GM19455 (cell line): ENCODE data around the gene METTL13.
"Not testable (repeated sequence)": the region's sequence is repeated elsewhere in the genome, so short reads cannot be mapped to it uniquely, and the experiment has no call there.

Source experiments
- ATAC-seq: cut with Tn5 transposase; IDR thresholded peaks from one replicate; pipeline ENCODE4 v1.9.1; 2021; ENCODE audit not compliant: unreplicated experiment

Gene METTL13

DNA sequence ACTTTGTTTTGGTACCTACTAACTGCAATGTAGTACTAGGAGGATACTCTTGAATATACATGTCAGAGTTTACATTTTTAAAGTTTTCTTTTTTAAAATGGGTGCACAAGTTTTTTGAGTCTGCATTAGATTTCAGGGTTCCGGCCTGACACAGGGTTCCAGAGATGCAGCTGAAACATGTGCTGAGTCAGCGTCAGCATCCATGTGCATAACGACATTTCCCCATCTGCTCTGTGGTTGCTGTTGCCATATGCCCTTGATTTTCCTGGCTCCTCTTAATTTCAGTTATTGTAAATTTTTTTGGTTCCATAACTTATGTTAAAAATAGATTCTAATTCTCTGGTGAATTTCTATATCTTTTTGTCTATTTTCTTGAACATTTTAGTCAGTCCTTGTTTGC is 12.3 kb upstream of the METTL13 start:
- ATAC-seq, result no peak

DNA sequence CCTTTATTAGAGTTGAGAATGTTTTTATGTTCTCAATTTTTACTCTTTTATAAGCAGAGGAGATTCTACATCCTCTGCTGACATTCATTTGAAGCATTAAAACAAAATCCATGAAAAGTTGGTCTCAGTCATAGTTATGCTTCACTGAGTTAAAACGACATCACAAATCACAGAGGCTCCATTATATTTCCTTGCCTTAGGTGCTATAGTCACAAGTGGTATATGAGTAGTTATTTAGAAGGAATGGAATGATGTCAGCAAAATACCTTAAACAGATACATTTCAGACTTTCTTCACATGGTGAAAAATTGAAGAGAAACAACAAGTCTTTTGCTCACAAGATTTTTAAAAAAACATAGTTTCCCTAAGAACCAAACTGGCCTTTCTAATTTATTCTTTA is 11.7 kb upstream of the METTL13 start:
- ATAC-seq, result no peak

DNA sequence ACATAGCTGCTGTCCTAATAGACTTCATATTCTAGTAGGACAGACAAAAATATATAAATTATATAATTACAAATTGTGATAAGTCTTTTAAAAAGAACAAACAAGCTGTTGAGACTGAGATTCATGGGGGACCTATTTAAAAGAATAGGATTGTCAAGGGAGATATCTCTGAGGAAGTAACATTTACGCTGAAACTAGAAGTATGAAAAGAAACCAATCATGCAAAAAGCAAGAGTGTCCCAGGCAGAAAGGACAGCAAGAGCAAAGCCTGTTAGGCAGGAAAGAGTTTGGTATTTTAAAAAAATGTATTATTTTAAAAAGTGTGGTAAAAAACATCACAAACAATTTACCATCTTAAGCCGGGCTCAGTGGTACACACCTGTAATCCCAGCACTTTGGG is 9.1 kb upstream of the METTL13 start:
- ATAC-seq, result no peak

DNA sequence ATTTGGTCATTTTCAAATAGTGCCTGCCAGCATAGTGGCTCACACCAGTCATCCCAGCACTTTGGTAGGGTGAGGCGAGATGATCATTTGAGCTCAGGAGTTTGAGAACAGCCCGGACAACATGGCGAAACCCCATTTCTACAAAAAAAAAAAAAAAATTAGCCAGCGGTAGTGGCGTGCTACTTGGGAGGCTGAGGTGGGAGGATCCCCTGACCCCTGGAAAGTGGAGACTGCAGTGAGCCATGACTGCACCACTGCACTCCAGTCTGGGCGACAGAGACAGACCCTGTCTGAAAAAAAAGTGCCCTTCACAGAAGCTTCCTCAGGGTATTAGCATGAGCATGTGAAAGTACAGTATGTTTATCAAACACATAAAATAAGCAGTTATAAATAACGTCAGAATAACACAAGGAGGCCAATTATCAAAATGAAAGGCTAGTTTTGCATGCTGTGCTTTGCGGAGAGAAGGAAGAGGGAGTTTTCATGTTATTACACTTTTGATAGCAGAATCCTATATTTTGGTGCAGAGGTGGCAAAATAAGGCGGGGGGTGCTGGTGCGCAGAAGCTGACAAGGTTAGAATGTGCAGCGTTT is 781 bp upstream of the METTL13 start:
- no peak for ATAC-seq

DNA sequence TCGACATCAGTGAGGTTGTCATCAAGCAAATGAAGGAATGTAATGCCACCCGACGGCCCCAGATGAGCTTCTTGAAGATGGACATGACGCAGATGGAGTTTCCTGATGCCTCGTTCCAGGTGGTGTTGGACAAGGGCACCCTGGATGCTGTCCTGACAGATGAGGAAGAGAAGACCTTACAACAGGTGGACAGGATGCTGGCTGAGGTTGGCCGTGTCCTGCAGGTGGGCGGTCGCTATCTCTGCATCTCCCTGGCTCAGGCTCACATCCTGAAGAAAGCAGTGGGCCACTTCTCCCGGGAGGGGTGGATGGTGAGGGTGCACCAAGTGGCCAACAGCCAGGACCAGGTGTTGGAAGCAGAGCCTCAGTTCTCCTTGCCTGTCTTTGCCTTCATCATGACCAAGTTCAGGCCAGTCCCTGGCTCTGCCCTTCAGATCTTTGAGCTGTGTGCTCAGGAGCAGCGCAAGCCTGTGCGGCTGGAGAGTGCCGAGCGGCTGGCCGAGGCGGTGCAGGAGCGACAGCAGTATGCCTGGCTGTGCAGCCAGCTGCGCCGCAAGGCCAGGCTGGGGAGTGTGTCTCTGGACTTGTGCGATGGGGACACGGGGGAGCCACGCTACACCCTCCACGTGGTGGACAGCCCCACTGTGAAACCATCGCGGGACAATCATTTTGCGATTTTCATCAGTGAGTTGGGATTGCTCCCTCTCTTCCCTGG is 2.5 kb downstream of the METTL13 start:
- ATAC-seq, result no peak

DNA sequence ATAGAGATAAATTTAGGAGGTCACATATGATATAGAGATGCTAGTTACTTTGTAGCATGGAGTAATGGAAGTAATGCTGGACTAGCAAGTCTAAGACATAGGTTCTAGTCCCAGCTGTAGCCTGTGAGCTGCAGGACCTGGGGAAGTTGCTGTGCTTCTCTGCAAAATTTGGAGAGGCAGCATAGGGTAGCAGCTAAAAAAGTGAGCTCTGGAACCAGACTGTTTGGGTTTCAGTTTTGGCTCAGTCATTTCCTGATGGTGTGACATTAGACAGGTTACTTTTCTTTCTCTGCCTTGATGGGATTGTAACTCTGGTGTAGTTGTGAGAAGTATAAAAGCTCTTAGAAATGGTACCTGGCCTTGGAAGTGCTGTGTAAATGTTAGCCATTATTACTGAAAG is 3.3 kb downstream of the METTL13 start:
- ATAC-seq, result no peak

DNA sequence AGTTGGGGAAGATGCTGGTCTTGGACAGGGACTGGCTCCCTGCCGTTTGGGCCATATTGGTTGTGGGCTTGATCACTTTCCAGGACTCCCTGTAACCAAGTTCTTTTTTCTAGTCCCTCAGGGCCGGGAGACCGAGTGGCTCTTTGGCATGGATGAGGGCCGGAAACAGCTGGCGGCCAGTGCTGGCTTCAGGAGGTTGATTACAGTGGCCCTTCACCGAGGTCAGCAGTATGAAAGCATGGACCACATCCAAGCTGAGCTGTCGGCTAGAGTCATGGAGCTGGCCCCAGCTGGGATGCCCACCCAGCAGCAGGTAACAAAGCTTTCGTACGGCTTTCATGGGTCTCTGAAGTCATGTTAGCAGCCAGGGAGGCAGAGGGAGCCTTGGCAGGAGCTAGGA is 4.3 kb downstream of the METTL13 start:
- ATAC-seq, result no peak

DNA sequence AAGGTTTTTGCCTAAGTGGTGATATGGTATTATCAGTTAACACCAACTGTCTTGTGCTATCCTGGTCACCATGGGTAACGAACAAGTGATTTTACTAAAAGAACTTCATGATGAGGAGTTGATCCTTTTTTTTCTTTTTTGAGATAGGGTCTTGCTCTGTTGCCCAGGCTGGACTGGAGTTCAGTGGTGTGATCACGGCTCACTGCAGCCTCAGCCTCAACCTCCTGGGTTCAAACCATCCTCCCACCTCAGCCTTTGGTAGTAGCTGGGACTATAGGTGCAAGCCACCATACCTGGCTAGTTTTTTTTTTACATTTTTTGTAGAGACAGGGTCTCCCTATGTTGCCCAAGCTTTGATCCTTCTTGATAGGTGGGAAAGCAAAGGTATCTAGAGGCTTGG is 5.1 kb downstream of the METTL13 start:
- ATAC-seq, result no peak

DNA sequence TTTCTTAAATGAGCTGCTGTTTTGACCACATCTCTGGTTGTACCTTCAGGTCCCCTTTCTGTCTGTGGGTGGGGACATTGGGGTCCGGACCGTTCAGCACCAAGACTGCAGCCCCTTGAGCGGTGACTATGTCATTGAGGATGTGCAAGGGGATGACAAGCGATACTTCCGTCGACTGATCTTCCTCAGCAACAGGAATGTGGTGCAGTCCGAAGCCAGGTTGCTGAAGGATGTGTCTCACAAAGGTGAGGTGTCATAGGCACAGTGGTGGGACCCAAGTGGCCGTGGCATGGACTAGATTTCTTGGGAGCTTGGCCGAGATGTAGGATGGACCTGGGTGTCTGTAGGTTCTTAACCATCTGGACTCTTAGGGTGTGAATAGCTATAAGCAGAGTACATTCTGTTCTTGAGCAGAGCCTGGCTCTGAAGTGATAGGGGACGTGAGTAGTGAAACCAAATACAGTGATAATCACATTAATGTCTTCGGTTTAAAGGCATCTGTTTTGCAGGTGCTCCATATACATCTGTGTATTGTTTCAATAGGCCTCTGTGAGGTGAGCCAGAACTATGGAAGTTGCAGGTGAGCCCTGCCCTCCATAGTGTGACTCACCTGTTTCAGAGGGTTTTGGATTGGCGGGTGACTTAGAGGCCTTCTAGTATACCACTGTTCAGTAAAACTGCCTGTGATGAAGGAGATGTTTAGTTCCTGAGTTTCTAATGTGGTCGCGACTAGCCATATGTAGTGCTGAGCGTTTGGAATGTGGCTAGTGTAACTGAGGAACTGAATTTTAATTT is 6.4 kb downstream of the METTL13 start:
- no peak for ATAC-seq

DNA sequence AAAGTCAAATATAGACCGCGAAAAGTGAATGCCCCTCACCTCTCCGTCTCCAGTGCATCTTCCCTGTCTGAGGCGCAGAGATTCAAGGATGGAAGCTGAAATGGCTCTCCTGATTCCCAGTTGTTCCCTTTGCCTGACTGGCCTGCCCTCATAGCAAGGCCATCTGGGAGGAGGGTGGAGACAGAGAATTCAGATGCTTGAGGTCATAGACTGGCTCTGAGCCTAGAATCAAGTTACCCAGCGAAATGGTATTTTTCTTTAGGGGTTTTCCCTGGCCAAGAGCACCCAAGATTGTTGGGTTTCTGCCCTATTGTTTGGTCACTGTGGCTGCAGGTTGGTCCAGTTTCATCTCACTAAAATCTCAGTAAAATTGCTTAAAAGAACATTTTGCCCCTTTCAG is 7.2 kb downstream of the METTL13 start:
- no peak for ATAC-seq

DNA sequence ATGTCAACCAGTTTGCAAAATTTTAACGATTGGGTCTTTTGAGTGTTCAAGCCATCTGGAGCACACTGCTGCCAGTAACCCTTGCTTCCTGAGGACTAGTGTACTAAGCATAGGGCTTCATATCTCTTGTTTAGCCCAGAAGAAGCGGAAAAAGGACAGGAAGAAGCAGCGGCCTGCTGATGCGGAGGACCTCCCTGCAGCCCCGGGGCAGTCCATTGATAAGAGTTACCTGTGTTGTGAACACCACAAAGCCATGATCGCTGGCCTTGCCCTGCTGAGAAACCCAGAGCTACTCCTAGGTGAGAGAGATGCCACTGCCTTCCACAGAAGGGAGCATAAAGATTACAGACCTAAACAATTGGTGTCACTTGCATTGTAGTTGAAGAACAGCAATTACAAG is 8.9 kb downstream of the METTL13 start:
- ATAC-seq, result no peak

DNA sequence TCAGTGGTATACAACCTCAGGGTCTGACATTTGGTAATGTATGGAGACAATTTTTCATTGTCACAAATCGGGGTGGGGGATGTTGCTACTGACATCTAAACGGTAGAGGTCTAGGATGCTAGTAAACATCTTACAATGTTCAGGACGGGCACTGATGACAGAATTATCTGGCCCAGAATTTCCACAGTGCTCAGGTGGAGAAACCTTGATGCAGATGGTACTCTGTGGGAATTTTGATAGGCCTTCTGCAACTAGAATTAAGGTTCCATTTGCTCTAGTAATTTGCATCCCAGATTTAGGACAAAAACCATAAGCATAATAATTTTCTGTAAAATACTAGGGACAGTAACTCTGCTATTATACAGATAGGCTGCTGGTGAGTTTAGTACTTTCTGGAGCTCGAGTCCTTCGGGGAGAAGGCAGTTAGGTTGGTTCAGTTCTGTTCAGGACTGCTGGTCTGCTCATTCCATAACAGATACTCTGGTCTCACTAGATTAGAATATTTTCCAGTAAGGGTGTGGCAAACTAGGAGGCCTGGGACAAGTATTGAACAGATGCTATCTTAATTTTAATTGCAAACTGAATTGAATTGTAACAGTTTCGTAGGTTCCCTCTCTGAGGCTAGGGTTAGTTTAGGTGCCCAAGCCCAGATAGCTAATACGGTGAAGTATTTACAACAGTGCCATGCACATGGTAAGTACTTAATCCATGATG is 11.4 kb downstream of the METTL13 start:
- no peak for ATAC-seq

DNA sequence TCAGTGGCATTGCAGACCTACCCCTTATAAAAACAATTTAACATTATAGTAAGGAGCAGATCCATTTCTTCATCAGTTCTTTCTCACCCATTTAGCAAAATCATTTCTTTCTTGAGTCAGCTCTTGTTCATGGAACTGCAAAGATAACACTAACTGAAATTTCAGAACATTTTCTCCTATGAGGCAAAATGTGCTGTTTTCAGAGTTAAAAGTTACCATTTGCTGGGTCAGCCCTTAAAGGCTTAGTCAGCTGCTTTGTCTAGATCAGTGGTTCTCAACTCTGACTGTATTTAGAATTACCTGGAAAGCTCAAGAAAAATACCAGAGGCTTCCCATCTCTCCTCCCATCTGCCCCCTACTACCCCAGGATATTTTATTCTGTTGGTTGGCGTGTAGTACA is 12.2 kb downstream of the METTL13 start:
- ATAC-seq, result no peak

DNA sequence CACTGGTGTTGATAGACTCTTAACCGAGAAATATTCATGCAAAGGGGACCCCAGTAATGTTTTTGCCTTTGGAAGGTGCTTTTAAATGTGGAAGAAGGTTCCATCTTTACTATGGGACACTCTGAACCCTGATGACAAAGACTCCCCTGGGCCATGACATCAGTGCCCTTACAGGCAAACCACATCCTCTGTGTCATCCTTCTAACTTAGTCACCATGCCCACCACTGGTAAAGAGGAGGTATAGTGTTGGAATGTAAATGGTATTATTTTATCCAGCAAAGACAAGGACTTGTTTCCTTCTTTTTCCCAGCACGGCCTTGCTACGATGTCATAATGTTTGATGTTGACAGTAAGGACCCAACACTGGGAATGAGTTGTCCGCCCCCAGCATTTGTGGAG is 12.6 kb downstream of the METTL13 start:
- no peak for ATAC-seq

DNA sequence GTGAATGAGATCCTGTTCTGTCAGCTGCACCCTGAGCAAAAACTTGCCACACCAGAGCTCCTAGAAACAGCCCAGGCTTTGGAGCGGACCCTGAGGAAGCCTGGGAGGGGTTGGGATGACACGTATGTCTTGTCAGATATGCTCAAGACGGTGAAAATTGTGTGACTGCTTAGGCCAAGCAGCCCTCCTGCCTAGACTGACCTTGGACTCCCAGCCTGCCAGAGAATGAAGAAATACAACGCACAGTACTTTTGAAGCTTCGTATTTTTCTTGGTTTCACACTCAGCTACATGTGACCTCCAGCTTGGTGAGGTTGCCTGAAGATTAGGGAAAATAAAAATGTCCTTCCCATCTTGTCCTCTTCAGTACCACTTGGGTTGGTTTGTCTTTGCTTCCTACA is 15.1 kb downstream of the METTL13 start:
- no peak for ATAC-seq

DNA sequence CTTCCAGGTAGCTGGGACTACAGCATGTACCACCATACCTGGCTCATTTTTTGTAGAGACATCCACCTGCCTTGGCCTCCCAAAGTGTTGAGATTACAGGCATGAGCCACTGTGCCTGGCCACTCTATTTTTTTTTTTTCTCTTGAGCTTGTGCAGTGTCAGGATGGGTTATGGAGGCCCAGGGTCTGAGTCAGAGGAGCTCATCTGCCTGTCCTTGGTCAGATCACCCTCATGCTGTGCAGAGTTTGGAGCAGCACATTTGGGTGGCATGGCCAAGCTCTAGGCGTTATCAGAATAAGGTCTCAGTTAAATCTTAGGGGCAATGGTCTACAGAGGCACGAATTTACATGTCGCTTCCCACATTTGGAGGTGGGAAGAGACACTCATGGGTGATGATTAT is 16.9 kb downstream of the METTL13 start:
- ATAC-seq, result no peak

DNA sequence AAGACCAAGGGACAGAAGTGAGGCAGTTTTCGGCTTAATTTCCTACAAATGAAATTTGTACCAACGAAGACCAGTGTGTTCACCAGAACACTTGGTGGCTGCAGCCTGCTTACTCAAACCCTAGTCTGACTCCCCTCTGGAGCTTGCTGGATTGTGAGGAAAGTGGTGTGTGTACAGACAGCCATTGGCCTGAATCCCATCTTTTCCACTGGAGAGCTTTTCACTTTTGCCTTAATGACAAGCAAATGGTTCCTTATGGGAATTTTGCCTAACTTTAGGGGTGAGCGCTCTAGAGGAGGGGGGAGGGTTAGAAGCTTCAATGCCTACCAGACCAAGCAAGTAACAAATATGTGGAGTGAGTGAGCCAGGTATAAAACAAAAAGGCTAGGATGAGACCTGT is 17.3 kb downstream of the METTL13 start:
- no peak for ATAC-seq

DNA sequence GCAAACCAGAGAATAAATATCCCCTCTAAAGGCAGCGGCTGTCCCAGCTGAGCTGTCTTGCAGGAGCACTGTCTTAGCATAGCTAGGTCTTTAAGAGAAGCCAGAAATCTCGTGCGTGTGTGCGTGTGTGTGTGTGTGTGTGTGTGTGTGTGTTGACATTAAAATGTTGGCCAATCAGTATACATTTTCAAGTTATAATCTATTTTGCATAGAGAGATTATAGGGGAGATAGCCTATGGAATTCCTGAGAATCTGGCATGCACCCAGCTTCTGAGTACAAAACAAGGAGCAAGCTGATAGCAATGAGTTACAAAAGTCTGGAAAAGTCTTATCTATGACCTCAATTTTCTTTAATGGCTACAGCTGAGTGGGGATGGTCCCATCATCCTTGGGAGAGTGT is 17.7 kb downstream of the METTL13 start:
- ATAC-seq, result no peak

DNA sequence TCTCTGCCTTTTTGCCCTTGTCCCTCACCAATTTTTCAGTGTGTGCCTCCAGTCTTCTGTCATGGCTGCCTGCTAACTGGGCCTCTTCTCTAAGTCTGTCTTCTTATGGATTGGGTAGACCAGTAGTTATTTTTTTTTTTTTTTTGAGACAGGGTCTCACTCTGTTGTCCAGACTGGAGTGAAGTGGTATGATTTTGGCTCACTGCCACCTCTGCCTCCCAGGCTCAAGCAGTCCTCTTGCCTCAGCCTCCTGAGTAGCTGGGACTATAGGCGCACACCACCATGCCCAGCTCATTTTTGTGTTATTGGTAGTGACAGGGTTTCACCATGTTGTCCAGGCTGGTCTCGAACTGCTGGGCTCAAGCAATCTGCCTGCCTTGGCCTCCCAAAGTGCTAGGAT is 18.2 kb downstream of the METTL13 start:
- ATAC-seq, result not testable (repeated sequence)

DNA sequence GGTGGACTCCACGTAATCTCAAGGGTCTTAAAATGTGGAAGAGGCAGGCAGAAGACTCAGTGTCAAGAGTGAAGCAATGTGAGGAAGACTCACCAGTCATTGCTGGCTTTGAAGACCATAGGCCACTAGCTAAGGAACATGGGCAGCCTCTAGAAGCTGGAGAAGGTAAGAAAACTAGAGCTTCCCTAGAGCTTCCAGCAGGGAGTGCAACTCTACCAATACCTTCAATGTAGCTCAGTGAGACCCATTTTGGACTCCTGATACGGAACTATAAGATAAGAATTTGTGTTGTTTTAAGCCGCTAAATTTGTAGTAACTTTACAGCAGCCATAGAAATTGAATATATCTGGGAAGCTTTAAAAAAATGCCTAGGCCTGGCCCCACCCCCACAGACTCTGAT is 18.9 kb downstream of the METTL13 start:
- ATAC-seq, result no peak

DNA sequence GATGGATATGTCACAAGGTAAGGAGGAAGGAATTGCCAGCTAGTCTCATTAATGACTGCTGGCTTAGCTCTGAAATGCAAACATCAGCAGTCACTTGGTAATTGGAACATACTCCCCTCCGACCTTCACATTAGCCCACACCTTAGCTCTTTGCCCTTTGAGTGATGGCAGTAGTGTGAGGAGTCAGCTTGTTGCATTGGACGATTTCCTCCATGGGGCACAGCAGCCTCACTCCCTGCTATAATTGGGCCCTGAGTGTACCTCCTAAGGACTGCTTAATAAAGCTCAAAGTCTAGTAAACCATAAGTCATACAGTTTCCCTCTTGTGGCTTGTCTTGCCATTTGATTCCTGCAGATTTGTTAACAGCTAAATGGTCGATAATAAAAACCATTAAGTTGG is 19.4 kb downstream of the METTL13 start:
- ATAC-seq, result no peak

DNA sequence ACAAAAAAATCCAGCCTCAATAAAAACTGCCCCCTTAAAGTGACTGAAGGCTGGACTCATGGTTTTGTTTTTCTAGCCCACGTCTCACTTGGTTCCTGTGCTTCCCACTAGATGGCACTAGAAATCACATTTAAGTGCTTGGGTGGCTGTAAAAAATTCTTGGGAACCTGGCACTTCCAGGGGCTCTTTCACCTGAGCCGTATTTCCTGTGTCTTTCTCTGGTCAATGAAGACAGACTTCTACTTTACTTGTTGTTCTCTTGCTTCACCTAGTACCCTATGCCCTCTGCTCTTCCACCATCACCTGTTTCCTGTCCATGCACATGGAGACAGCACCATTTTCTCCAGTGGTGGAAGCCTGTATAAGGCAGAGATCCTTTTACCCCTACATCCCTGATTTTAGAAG is 20.0 kb downstream of the METTL13 start:
- no peak for ATAC-seq
